IPS DF 6.9 (cell line): ENCODE results near the gene C2CD3.

Experiments used
- DNase-seq: peaks from one replicate; pipeline ENCODE4 v3.0.0-alpha.2; 2013; ENCODE audit warnings: low read depth, low spot score
- H3K27ac ChIP-seq: one replicate; pipeline ENCODE4 v1.5.1; 2013; ENCODE audit warnings: low read length, control low read depth
- H3K27me3 ChIP-seq: 2 replicates; pipeline ENCODE4 v1.6.1; 2013; ENCODE audit warnings: mild to moderate bottlenecking, low read length; ENCODE audit not compliant: control insufficient read depth, insufficient read depth
- H3K36me3 ChIP-seq: 2 replicates; pipeline ENCODE4 v1.6.1; 2013; ENCODE audit warnings: low read length; ENCODE audit not compliant: control insufficient read depth, insufficient read depth
- H3K4me1 ChIP-seq: 2 replicates; pipeline ENCODE4 v1.6.1; 2013; ENCODE audit warnings: low read length; ENCODE audit not compliant: control insufficient read depth, insufficient read depth
- H3K4me3 ChIP-seq: 2 replicates; pipeline ENCODE4 v1.5.1; 2013; ENCODE audit warnings: mild to moderate bottlenecking, low read length
- H3K9me3 ChIP-seq: 2 replicates; pipeline ENCODE4 v1.6.1; 2013; ENCODE audit warnings: low read length, inconsistent platforms; ENCODE audit not compliant: control insufficient read depth, insufficient read depth
- WGBS: extraction: QIAGEN DNeasy Blood & Tissue Kit; methylation state at CpG from one replicate; pipeline ENCODE4 v1.1.7; 2013; ENCODE audit warnings: mixed read lengths, missing lambda C conversion rate; ENCODE audit not compliant: insufficient read length, insufficient coverage; 5-methylcytosine and 5-hydroxymethylcytosine counted together

C2CD3 gene

DNA sequence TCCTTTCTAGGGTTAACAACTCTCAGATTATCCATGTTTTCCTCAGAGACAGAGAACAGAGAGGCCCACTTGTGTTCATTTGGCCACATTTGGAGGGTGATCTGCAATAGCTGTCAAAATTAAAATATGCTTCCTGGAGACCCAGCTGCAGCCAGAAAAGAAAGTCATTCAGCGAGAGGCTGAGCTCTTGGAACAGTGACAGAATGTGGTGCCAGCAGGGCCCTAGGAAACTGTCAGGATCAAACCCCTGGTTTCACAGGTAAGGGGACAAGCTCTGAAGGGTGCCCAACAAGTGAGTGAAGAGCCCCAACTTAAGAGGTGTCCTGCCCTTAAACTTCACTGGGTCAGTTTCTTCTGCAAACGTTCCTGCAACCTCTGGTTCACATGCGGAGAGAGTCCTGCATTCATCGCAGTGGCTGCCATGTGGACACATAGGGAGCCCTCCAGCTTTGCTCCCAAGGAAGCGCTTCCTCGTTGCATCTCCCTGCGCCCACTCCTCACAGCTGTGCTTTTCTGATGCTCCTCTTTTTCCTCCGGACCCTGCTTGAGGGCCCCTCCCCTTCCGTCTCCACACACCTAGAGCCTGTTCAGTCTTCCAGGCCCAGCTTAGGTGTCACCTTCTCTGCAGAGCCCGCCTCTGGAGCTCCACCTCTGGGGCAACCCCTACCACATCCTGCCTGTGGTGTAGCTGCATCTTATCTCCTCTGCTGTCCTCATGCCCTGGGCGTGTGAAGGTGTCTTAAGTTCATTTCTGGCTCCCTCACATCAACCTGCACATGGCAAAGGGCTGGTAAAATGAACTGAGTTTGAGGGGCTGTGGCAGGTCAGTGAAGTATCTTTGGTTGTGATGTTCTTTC is 165.8 kb downstream of the C2CD3 start:
- no peaks in the 10 kb centered on the region for H3K4me1 ChIP-seq
- no peak overlapping the region for H3K4me3 ChIP-seq
- no peaks in the 10 kb centered on the region for H3K36me3 ChIP-seq
- no peaks in the 10 kb centered on the region for H3K27me3 ChIP-seq
- no peaks in the 10 kb centered on the region for H3K9me3 ChIP-seq
- WGBS, result no CpG with 5 or more reads among the region's 11 CpGs
- DNase-seq, result no peak
- no peak overlapping the region for H3K27ac ChIP-seq

DNA sequence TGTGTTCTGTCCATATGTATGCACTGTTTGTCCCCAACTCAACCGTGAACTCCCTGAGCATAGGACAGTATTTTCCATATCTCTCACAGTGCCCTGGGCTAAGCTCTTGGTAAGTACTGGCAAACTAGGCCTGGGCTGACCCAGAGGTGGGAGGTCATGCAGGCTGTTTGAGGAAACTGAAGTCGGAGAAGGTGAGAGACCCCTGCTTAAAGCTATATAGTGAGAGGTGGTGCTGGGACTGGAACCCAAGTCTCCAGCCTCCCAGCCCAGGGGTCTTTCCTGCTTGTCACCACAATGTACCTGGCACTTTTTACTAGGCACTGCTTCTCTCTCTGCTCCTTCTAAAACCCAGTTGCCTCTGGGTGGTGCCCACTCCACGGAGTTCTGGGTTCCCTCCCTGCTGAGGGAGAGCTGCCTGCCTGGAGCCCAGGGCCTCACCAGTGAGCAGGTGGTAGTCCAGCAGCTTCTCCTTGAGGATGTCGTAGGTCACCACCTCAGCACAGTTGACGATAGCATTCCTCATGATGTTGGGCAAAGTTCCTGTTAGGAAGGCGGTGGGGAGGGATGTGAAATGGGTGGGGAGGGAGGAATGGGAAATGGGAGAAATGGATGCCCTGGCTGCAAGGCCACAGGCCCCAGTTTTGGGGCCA is 166.6 kb downstream of the C2CD3 start:
- H3K9me3 ChIP-seq, result no peaks in the 10 kb centered on the region
- no peak for DNase-seq
- H3K4me1 ChIP-seq, result no peaks in the 10 kb centered on the region
- H3K27ac ChIP-seq, result no peak overlapping the region
- no CpG with 5 or more reads among the region's 6 CpGs for WGBS
- no peaks in the 10 kb centered on the region for H3K36me3 ChIP-seq
- H3K4me3 ChIP-seq, result no peak overlapping the region
- no peaks in the 10 kb centered on the region for H3K27me3 ChIP-seq

DNA sequence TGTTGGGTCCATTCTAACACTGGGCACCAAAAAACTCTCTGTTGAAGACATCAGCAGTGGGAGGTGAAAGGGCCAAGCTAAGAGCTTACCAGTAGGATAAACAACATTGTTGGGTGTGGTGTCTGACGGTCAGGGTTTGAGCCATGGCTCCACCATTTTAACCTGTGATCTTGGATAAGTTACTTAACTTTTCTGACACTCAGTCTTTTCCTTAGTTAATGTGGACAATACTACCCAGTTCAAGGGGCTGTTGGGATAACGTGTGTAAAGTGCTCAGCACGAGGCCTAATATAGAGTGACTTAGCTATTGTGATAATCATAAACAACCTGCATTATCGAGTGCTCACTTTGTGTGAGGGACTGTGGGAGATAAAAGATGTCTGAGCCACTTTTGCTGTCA is 168.0 kb downstream of the C2CD3 start:
- no CpG with 5 or more reads among the region's 4 CpGs for WGBS
- no peak for DNase-seq
- H3K27ac ChIP-seq, result no peak overlapping the region
- no peaks in the 10 kb centered on the region for H3K9me3 ChIP-seq
- H3K4me1 ChIP-seq, result no peaks in the 10 kb centered on the region
- no peak overlapping the region for H3K4me3 ChIP-seq
- H3K27me3 ChIP-seq, result no peaks in the 10 kb centered on the region
- no peaks in the 10 kb centered on the region for H3K36me3 ChIP-seq

DNA sequence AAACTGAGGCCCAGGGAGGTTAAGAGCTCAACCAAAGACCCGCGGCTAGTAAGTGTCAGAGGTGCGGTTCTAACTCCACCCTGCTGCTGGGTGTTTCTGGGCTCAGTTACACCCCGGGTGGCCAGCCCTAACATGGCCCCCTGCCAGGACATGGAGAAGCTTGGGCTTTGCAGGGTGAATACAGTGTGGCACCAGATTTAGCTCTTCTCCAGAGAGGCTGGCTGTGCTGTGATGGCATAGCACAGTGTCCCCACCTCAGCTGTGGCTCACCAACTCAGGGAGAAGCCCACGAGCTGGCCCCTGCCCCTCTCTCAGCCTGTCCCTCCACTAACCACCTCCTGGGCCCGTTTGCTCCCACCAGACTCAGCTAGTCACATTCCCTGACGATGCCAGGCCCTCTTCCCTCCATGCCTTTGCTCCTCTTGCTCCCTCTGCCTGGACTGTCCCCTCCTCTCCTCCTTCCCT is 168.9 kb downstream of the C2CD3 start:
- no CpG with 5 or more reads among the region's 7 CpGs for WGBS
- Histone ChIP-seq H3K27ac (no peak overlapping the region), H3K9me3 (no peaks in the 10 kb centered on the region), H3K36me3 (no peaks in the 10 kb centered on the region), H3K4me1 (no peaks in the 10 kb centered on the region), H3K27me3 (no peaks in the 10 kb centered on the region), H3K4me3 (no peak overlapping the region)
- DNase-seq, result no peak

DNA sequence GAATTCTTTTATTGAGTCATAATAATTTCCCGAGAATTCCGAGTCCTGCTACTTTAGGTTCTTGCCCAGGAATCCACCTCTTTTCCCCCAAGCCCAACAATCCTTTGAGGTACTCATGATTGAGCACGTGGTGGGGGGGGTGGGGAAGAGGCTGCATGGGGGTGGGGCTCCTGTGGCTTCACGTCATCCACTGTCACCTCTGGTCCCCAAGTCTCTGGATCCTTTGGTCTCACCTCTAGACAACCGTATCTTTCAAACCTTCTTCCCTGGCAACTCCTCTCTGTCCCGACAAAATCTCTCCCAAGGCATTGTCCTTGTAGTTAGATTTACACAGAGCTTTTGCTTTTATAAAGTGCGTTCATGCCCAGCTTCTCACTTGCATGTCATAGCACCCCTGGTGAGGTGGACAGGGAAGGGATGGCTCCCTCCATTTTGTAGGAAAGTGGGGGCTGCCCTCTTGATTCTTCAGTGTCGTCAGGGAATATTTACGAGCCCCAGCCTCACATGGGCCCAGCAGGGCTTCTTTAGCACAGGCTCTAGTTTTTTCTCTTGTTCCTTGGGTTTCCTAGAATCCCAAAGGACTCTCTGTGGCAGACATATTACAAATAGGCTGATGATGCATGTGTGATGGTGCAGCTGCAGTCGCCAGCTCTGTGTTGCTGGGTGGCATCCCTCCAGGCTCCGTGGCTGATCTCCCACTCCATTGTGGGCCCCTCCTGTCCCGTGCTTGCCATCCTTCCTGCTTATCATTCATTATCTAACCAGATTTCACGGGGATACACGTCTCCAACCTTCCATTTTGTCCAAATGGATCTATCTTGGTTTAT is 170.3 kb downstream of the C2CD3 start:
- H3K4me3 ChIP-seq, result no peak overlapping the region
- no peak overlapping the region for H3K27ac ChIP-seq
- DNase-seq, result no peak
- no peaks in the 10 kb centered on the region for H3K9me3 ChIP-seq
- WGBS, result no CpG with 5 or more reads among the region's 14 CpGs
- no peaks in the 10 kb centered on the region for H3K4me1 ChIP-seq
- H3K27me3 ChIP-seq, result no peaks in the 10 kb centered on the region
- H3K36me3 ChIP-seq, result no peaks in the 10 kb centered on the region

DNA sequence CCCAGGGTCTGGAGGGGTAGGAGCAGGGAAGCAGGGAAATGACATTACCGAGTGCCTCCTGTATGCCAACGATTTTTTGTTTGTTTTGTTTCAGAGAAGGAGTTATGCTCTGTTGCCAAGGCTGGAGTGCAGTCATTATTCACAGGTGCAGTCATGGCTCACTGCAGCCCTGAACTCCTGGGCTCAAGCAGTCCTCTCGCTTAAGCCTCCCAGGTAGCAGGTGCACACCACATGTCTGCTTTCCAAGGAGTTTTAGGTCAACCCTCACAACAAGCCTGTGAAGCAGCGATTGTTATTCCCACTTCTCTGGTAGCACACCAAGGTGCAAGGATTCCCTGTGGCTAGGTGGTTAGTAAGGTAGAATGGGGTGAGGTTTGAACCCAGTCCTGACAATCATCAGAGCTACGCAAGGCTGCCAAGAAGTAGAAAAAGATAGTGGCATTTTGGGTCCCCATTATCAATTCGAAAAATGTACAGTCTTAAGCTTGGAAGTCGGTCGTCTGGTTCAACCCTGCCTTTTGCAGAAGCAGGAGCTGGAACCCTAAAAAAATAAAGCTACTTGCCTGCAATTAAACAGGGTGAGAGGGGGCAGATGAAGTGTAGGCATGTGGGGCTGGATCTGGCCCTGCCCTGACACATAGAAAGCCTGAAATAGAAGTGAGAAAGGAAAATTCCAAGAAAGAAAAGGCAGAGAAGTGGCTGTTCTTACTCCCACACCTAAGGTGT is 171.1 kb downstream of the C2CD3 start:
- Histone ChIP-seq H3K4me1 (no peaks in the 10 kb centered on the region), H3K9me3 (no peaks in the 10 kb centered on the region), H3K27ac (no peak overlapping the region), H3K27me3 (no peaks in the 10 kb centered on the region), H3K36me3 (no peaks in the 10 kb centered on the region), H3K4me3 (no peak overlapping the region)
- WGBS, result no CpG with 5 or more reads among the region's 8 CpGs
- DNase-seq, result no peak

DNA sequence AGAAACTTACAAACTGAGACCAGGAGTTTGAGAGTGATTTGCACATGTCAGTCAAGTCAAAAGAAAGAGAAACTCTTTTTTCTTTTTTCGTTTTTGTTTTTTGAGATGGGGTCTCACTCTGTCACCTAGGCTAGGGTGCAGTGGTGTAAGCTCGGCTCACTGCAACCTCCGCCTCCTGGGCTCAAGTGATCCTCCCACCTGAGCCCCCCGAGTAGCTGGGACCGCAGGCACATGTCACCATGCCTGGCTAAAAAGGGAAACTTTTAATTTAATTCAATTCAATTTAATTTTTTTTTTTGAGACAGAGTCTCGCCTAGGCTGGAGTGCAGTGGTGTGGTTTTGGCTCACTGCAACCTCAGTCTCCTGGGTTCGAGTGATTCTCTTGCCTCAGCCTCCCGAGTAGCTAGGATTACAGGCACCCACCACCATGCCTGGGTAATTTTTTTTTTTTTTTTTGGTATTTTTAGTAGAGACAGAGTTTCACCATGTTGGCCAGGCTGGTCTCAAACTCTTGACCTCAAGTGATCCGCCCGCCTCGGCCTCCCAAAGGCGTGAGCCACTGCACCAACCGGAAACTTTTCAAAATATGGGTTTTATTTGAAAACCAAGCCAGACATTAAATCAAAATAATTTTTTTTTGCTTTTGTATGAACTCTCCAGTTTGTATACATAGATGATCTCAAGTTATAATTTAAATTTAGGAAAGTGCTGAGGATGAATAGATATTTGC is 171.8 kb downstream of the C2CD3 start:
- DNase-seq, result no peak
- H3K27me3 ChIP-seq, result no peaks in the 10 kb centered on the region
- WGBS, result no CpG with 5 or more reads among the region's 13 CpGs
- H3K4me1 ChIP-seq, result no peaks in the 10 kb centered on the region
- no peak overlapping the region for H3K27ac ChIP-seq
- no peaks in the 10 kb centered on the region for H3K36me3 ChIP-seq
- no peaks in the 10 kb centered on the region for H3K9me3 ChIP-seq
- no peak overlapping the region for H3K4me3 ChIP-seq

DNA sequence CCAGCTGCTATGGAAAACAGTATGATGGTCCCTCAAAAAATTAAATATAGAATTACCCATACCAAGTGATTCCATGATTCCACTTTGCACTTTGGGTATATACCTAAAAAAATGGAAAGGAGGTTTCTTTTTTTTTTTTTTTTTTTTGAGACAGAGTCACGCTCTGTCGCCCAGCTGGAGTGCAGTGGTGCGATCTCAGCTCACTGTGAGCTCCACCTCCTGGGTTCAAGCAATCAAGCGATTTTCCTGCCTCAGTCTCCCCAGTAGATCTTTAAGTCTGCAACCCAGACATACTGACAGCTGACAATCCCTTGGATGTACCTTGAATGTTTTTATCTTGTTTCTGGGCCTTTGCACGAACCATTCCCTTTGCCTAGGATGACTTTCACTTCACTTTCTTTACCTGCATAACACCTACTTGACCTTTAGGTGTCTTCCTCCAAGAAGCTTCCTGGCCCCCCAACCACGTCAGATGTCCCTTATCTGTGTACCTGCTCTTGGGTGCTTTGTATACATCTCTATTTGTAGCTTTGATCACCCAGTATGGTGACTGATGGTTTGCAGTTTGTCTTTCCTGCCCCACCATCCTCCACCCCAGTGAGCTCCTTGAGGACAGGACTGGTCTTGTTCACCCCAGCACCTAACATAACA is 173.6 kb downstream of the C2CD3 start:
- H3K36me3 ChIP-seq, result no peaks in the 10 kb centered on the region
- H3K27ac ChIP-seq, result no peak overlapping the region
- H3K4me3 ChIP-seq, result no peak overlapping the region
- no peak for DNase-seq
- no peaks in the 10 kb centered on the region for H3K4me1 ChIP-seq
- no peaks in the 10 kb centered on the region for H3K27me3 ChIP-seq
- no peaks in the 10 kb centered on the region for H3K9me3 ChIP-seq
- no CpG with 5 or more reads among the region's 6 CpGs for WGBS

DNA sequence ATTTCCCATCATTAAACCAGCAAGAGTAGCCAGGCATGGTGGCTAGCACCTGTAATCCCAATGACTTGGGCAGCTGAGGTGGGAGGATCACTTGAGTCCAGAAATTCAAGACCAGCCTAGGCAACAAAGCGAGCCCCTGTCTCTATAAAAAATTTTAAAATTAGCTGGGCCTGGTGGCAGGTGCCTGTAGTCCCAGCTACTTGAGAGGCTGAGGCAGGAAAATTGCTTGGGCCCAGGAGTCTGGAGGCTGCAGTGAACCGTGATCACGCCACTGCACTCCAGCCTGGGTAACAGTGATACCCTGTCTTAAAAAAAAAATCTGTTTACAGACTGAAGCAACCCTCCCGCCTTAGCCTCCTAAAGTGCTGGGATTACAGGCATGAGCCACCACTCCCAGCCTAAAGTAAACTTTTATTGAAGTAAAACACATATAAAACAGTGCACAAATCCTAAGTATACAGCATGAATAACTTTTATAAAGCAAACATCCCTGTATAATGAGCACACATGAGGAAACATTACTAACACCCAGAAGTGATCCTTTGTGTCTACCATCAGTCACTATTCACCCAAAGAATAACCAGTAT is 174.5 kb downstream of the C2CD3 start:
- WGBS, result no CpG with 5 or more reads among the region's 4 CpGs
- H3K9me3 ChIP-seq, result no peaks in the 10 kb centered on the region
- H3K27me3 ChIP-seq, result no peaks in the 10 kb centered on the region
- no peak overlapping the region for H3K27ac ChIP-seq
- no peak overlapping the region for H3K4me3 ChIP-seq
- peaks cover under 1% of the 10 kb centered on the region; the same call in 1 of the 2 replicates for H3K4me1 ChIP-seq
- H3K36me3 ChIP-seq, result no peaks in the 10 kb centered on the region
- no peak for DNase-seq
